ENCODE results near the gene LMTK3. TPM values are rescaled to one million over a fixed set of nuclear protein-coding genes. Genes with fewer than 3 reads are reported as not detected.

Gene LMTK3
- total RNA-seq, result 6.1 TPM

GRCh38 chr19:48511800-48512503 lies at the start of gene LMTK3:
TSS of gene LMTK3 (minus strand) at chr19:48511835. CDS start at chr19:48511576, 259 bp downstream.

GRCh38 chr19:48551437-48552302 lies 40.0 kb upstream of the LMTK3 start, which contains the start of gene SULT2B1:
TSS of gene SULT2B1 (plus strand) at chr19:48552172. CDS start at chr19:48552253, 81 bp downstream.

GRCh38 chr19:48469289-48469881 lies 42.2 kb downstream of the LMTK3 start, which contains the start of gene CYTH2:
TSS of gene CYTH2 (plus strand) at chr19:48469369. CDS start at chr19:48469508, 139 bp downstream.

GRCh38 chr19:48455171-48455907 lies 56.3 kb downstream of the LMTK3 start, which contains the start of gene KCNJ14:
TSS of gene KCNJ14 (plus strand) at chr19:48455574. CDS start at chr19:48461725, 6,151 bp downstream.

GRCh38 chr19:48445606-48446481 lies 65.8 kb downstream of the LMTK3 start, which contains the start of gene GRWD1:
TSS of gene GRWD1 (plus strand) at chr19:48445983. CDS start at chr19:48446006, 23 bp downstream.

Other genes starting within 250 kb of the LMTK3 start
- 5.1 TPM for gene ZNF114, start 241.8 kb downstream of the LMTK3 start, total RNA-seq
- 17.3 TPM for gene EMP3, start 186.3 kb downstream of the LMTK3 start, total RNA-seq
- gene TMEM143, start 147.9 kb downstream of the LMTK3 start, total RNA-seq, result 2.8 TPM
- not detected for gene SYNGR4, start 147.5 kb downstream of the LMTK3 start, total RNA-seq
- 72.3 TPM for gene KDELR1, start 120.3 kb downstream of the LMTK3 start, total RNA-seq
- gene GRIN2D, start 118.2 kb downstream of the LMTK3 start, total RNA-seq, result 4.3 TPM
- gene GRWD1, start 65.9 kb downstream of the LMTK3 start, total RNA-seq, result 26.2 TPM
- gene KCNJ14, start 56.3 kb downstream of the LMTK3 start, total RNA-seq, result 1.6 TPM
- gene CYTH2, start 42.5 kb downstream of the LMTK3 start, total RNA-seq, result 72.9 TPM
- 1.1 TPM for gene SULT2B1, start 40.3 kb upstream of the LMTK3 start, total RNA-seq
- not detected for gene SPACA4, start 94.9 kb upstream of the LMTK3 start, total RNA-seq
- 1.4 TPM for gene FAM83E, start 103.2 kb upstream of the LMTK3 start, total RNA-seq
- 1,106 TPM for gene RPL18, start 107.3 kb upstream of the LMTK3 start, total RNA-seq
- 12.5 TPM for gene SPHK2, start 107.7 kb upstream of the LMTK3 start, total RNA-seq
- 26.7 TPM for gene DBP, start 125.5 kb upstream of the LMTK3 start, total RNA-seq
- gene CA11, start 134.4 kb upstream of the LMTK3 start, total RNA-seq, result 6.4 TPM
- gene NTN5, start 161.2 kb upstream of the LMTK3 start, total RNA-seq, result 1.6 TPM
- 0.44 TPM for gene FUT2, start 184.1 kb upstream of the LMTK3 start, total RNA-seq
- 4.2 TPM for gene MAMSTR, start 207.9 kb upstream of the LMTK3 start, total RNA-seq
- gene RASIP1, start 228.8 kb upstream of the LMTK3 start, total RNA-seq, result 11.4 TPM
- not detected for gene IZUMO1, start 235.1 kb upstream of the LMTK3 start, total RNA-seq
- gene FUT1, start 240.8 kb upstream of the LMTK3 start, total RNA-seq, result 1.9 TPM
- not detected for gene FGF21, start 243.7 kb upstream of the LMTK3 start, total RNA-seq

Data from camera-type eye (tissue), 1 donor.